IMR-90 (cell line): ENCODE results near the gene RET. TPM values are rescaled to one million over a fixed set of nuclear protein-coding genes. Genes with fewer than 3 reads are reported as not detected.

Experiments used
- ATAC-seq: fragments of 200-7000 bp; cut with Tn5 transposase; 2 replicates; pipeline ENCODE4 v1.9.1; 2020; ENCODE audit warnings: low read depth, mild to moderate bottlenecking, moderate library complexity
- BruUV-seq: library from RNA; stranded (reverse); fragments of 400-500 nt; replicated peaks from 2 replicates; lab custom pipeline; 2021; lab: Mats Ljungman, UMichigan
- CTCF ChIA-PET: fragments of 300-600 bp; formaldehyde crosslinking; extraction: SDS; loops from one replicate; lab custom pipeline; 2021; ENCODE audit warnings: antibody characterized with exemption; lab: Yijun Ruan, JAX
- POLR2A ChIA-PET: fragments of 300-600 bp; sonication (Branson Sonifier 250); formaldehyde crosslinking; loops from one replicate; lab custom pipeline; 2022; ENCODE audit warnings: antibody characterized with exemption; ENCODE audit not compliant: unreplicated experiment; lab: Charles Lee
- DNase-seq: peaks from one replicate; pipeline ENCODE4 v3.0.0; 2013
- H2AFZ ChIP-seq: replicated peaks from 2 replicates; pipeline ENCODE3; 2013; ENCODE audit warnings: low read length, mild to moderate bottlenecking; ENCODE audit not compliant: poor library complexity
- H2AK5ac ChIP-seq: 2 replicates; pipeline ENCODE4 v1.6.1; 2013; ENCODE audit warnings: low read depth, low read length, inconsistent platforms
- H2AK9ac ChIP-seq: replicated peaks from 2 replicates; pipeline ENCODE3; 2013; ENCODE audit warnings: mild to moderate bottlenecking, low read depth, low read length, moderate library complexity; ENCODE audit not compliant: poor library complexity
- H2BK120ac ChIP-seq: 2 replicates; pipeline ENCODE4 v1.6.1; 2013; ENCODE audit warnings: low read depth, low read length, inconsistent platforms
- H2BK15ac ChIP-seq: 3 replicates; pipeline ENCODE4 v1.6.1; 2013; ENCODE audit warnings: low read depth, low read length, inconsistent platforms
- H2BK20ac ChIP-seq: 2 replicates; pipeline ENCODE4 v1.6.1; 2013; ENCODE audit warnings: low read depth, mild to moderate bottlenecking, inconsistent platforms, low read length, moderate library complexity
- H2BK5ac ChIP-seq: 2 replicates; pipeline ENCODE4 v1.6.1; 2013; ENCODE audit warnings: mild to moderate bottlenecking, low read depth, low read length, inconsistent platforms; ENCODE audit not compliant: poor library complexity, severe bottlenecking
- H3K14ac ChIP-seq: replicated peaks from 2 replicates; pipeline ENCODE4 v1.6.1; 2013; ENCODE audit warnings: low read depth, low read length, inconsistent platforms
- H3K18ac ChIP-seq: 2 replicates; pipeline ENCODE4 v1.6.1; 2013; ENCODE audit warnings: low read depth, low read length, control low read depth
- H3K23ac ChIP-seq: 2 replicates; pipeline ENCODE4 v1.6.1; 2013; ENCODE audit warnings: low read depth, low read length, inconsistent platforms
- H3K27ac ChIP-seq: 2 replicates; pipeline ENCODE4 v1.5.1; 2013; ENCODE audit warnings: mild to moderate bottlenecking, control low read depth, low read length; ENCODE audit not compliant: insufficient read depth
- H3K27me3 ChIP-seq: 2 replicates; pipeline ENCODE4 v1.6.1; 2013; ENCODE audit warnings: low read length; ENCODE audit not compliant: control insufficient read depth, insufficient read depth
- H3K36me3 ChIP-seq: 2 replicates; pipeline ENCODE4 v1.6.1; 2013; ENCODE audit warnings: low read length, mixed read lengths; ENCODE audit not compliant: control insufficient read depth, insufficient read depth
- H3K4ac ChIP-seq: 2 replicates; pipeline ENCODE4 v1.6.1; 2013; ENCODE audit warnings: low read depth, low read length, inconsistent platforms
- H3K4me1 ChIP-seq: 2 replicates; pipeline ENCODE4 v1.6.1; 2013; ENCODE audit warnings: low read length, mixed read lengths; ENCODE audit not compliant: control insufficient read depth, insufficient read depth
- H3K4me2 ChIP-seq: 2 replicates; pipeline ENCODE4 v1.6.1; 2013; ENCODE audit warnings: low read depth, mild to moderate bottlenecking, control low read depth, low read length, moderate library complexity
- H3K4me3 ChIP-seq: 2 replicates; pipeline ENCODE4 v1.5.1; 2013; ENCODE audit warnings: low read depth, mild to moderate bottlenecking, control low read depth, low read length, moderate library complexity; ENCODE audit not compliant: insufficient read depth
- H3K56ac ChIP-seq: 2 replicates; pipeline ENCODE4 v1.6.1; 2013; ENCODE audit warnings: low read length, inconsistent platforms; ENCODE audit not compliant: insufficient read depth; ENCODE audit errors: extremely low read depth
- H3K79me1 ChIP-seq, 2 experiments: 2 replicates each; pipeline ENCODE4 v1.6.1; 2013; ENCODE audit warnings: low read length in 2 of 2, inconsistent platforms in 1 of 2, low read depth in 1 of 2
- H3K9ac ChIP-seq: 2 replicates; pipeline ENCODE4 v1.6.1; 2013; ENCODE audit warnings: low read depth, low read length, control low read depth
- H3K9me1 ChIP-seq: 2 replicates; pipeline ENCODE4 v1.6.1; 2013; ENCODE audit warnings: low read length, inconsistent platforms; ENCODE audit not compliant: insufficient read depth
- H3K9me3 ChIP-seq: 2 replicates; pipeline ENCODE4 v1.6.1; 2013; ENCODE audit warnings: low read length; ENCODE audit not compliant: control insufficient read depth, insufficient read depth
- H4K20me1 ChIP-seq: 2 replicates; pipeline ENCODE4 v1.6.1; 2013; ENCODE audit warnings: low read length, inconsistent platforms; ENCODE audit not compliant: insufficient read depth
- H4K5ac ChIP-seq: 2 replicates; pipeline ENCODE4 v1.6.1; 2013; ENCODE audit warnings: mild to moderate bottlenecking, low read depth, low read length, control low read depth
- H4K8ac ChIP-seq, 2 experiments: 2 replicates each; pipeline ENCODE4 v1.6.1; 2013; ENCODE audit warnings: low read depth in 2 of 2, low read length in 2 of 2, control low read depth in 1 of 2, inconsistent platforms in 1 of 2
- H4K91ac ChIP-seq: 2 replicates; pipeline ENCODE4 v1.6.1; 2013; ENCODE audit warnings: low read depth, low read length, inconsistent platforms; ENCODE audit not compliant: insufficient read depth
- BHLHE40 ChIP-seq: fragments of 150-350 bp; IDR thresholded peaks from 2 replicates; pipeline ENCODE4 v1.6.1; 2016; ENCODE audit warnings: mild to moderate bottlenecking, low read depth, low read length
- CEBPB ChIP-seq: IDR thresholded peaks from 2 replicates; pipeline ENCODE4 v1.6.1; 2012; ENCODE audit warnings: low read depth, low read length, improper control_type of control experiment
- CHD1 ChIP-seq: IDR thresholded peaks from 2 replicates; pipeline ENCODE4 v1.6.1; 2012; ENCODE audit warnings: low read depth, low read length, improper control_type of control experiment
- CTCF ChIP-seq: conservative IDR thresholded peaks from 2 replicates; pipeline ENCODE4 v1.5.1; 2012; ENCODE audit warnings: mild to moderate bottlenecking, low read depth, low read length, improper control_type of control experiment
- ELK1 ChIP-seq: fragments of 150-350 bp; IDR thresholded peaks from 2 replicates; pipeline ENCODE4 v1.6.1; 2016; ENCODE audit warnings: low read depth, mild to moderate bottlenecking, low read length, moderate library complexity, borderline replicate concordance
- FOS ChIP-seq: fragments of 150-350 bp; IDR thresholded peaks from 2 replicates; pipeline ENCODE4 v1.6.1; 2016; ENCODE audit warnings: low read depth, low read length
- MAFK ChIP-seq: IDR thresholded peaks from 2 replicates; pipeline ENCODE4 v1.6.1; 2012; ENCODE audit warnings: low read depth, low read length, improper control_type of control experiment
- MAZ ChIP-seq: IDR thresholded peaks from 2 replicates; pipeline ENCODE4 v1.6.1; 2012; ENCODE audit warnings: low read depth, mild to moderate bottlenecking, low read length, improper control_type of control experiment, moderate library complexity, borderline replicate concordance
- MXI1 ChIP-seq: IDR thresholded peaks from 2 replicates; pipeline ENCODE4 v1.6.1; 2012; ENCODE audit warnings: low read depth, mild to moderate bottlenecking, low read length, moderate library complexity, borderline replicate concordance
- NFE2L2 ChIP-seq: fragments of 150-350 bp; IDR thresholded peaks from 2 replicates; pipeline ENCODE4 v1.6.1; 2016; ENCODE audit warnings: low read depth, mild to moderate bottlenecking, low read length
- POLR2A ChIP-seq: IDR thresholded peaks from 2 replicates; pipeline ENCODE4 v1.6.1; 2012; ENCODE audit warnings: mild to moderate bottlenecking, low read depth, low read length
- RAD21 ChIP-seq: IDR thresholded peaks from 2 replicates; pipeline ENCODE4 v1.6.1; 2012; ENCODE audit warnings: low read length, improper control_type of control experiment
- RCOR1 ChIP-seq: IDR thresholded peaks from 2 replicates; pipeline ENCODE4 v1.6.1; 2012; ENCODE audit warnings: mild to moderate bottlenecking, low read length, improper control_type of control experiment; ENCODE audit not compliant: insufficient replicate concordance
- RFX5 ChIP-seq: IDR thresholded peaks from 2 replicates; pipeline ENCODE4 v1.8.0; 2012; ENCODE audit warnings: low read depth, mild to moderate bottlenecking, low read length, moderate library complexity
- SMC3 ChIP-seq: fragments of 150-350 bp; IDR thresholded peaks from 2 replicates; pipeline ENCODE4 v1.6.1; 2016; ENCODE audit warnings: low read depth, mild to moderate bottlenecking, antibody characterized with exemption, low read length, moderate library complexity
- USF2 ChIP-seq: fragments of 150-350 bp; IDR thresholded peaks from 2 replicates; pipeline ENCODE4 v1.6.1; 2017; ENCODE audit warnings: mild to moderate bottlenecking, antibody characterized with exemption, low read length, low read depth
- WGBS, 2 experiments: methylation state at CpG; one replicate each; pipeline versions ENCODE4 v1.1.5 to v1.1.7; 2013; ENCODE audit warnings: missing lambda C conversion rate in 2 of 2; ENCODE audit not compliant: insufficient read length in 1 of 2; ENCODE audit errors: extremely low coverage in 2 of 2; 5-methylcytosine and 5-hydroxymethylcytosine counted together
- dilution Hi-C: fragments of 300-500 bp; cut with HindIII; formaldehyde crosslinking; loops from one replicate; pipeline ENCODE4 v1.14.3; 2018; ENCODE audit warnings: low sequenced_read_pairs; ENCODE audit not compliant: unreplicated experiment
- in situ Hi-C: fragments of 300-500 bp; cut with MboI; formaldehyde crosslinking; loops from 3 replicates; pipeline ENCODE4 v1.14.3; 2019; ENCODE audit warnings: low sequenced_read_pairs, inconsistent platforms, mixed read lengths
- intact Hi-C: fragments of 100-400 bp; cut with micrococcal nuclease; formaldehyde crosslinking; loops from 2 replicates; pipeline ENCODE4 v1.10.0; 2022
- polyA plus RNA-seq, 3 experiments: library from polyadenylated mRNA; depleted of rRNA; stranded (reverse); fragments of >200 nt; gene quantifications; 2 replicates each; pipeline ENCODE4 v1.2.3, GENCODE V29; 2012; ENCODE audit warnings: low replicate concordance in 1 of 3
- total RNA-seq: library from RNA; depleted of rRNA; stranded (reverse); fragments of >200 nt; gene quantifications from 2 replicates; pipeline ENCODE4 v1.2.3, GENCODE V29; 2012

Gene RET
- total and polyA plus RNA-seq, 2 of the 4 experiments (the other 2 are of a cell fraction): 0.10 to 0.18 TPM

GRCh38 chr10:43065761-43066160 is 11.1 kb upstream of the RET start:
- ChIA-PET CTCF (no interaction called here), POLR2A (no interaction called here)
- intact Hi-C loops: no loop called here
- Histone ChIP-seq H2AK5ac (no peak overlapping the region), H2AK9ac (no peak overlapping the region), H3K4ac (no peak overlapping the region), H3K9me3 (no peaks in the 10 kb centered on the region), H3K4me1 (no peaks in the 10 kb centered on the region), H3K18ac (no peak overlapping the region), H3K27me3 (peaks cover 25% of the 10 kb centered on the region), H3K4me2 (no peak overlapping the region), H3K79me1 (no peaks in the 10 kb centered on the region), H3K36me3 (no peaks in the 10 kb centered on the region), H4K91ac (no peak overlapping the region), H3K14ac (no peak overlapping the region), H3K56ac (no peak overlapping the region), H3K9me1 (no peaks in the 10 kb centered on the region), H3K4me3 (no peak overlapping the region), H3K23ac (no peak overlapping the region), H2BK5ac (no peak overlapping the region), H3K27ac (no peak overlapping the region), H4K20me1 (no peaks in the 10 kb centered on the region), H2AFZ (no peak overlapping the region), H4K5ac (no peak overlapping the region), H3K9ac (no peak overlapping the region), H4K8ac (no peak overlapping the region), H2BK20ac (no peak overlapping the region), H2BK120ac (no peak overlapping the region), H2BK15ac (no peak overlapping the region)
- dilution Hi-C loops: no loop called here
- WGBS, 2 experiments: 86% methylated on average over 2 of the region's 6 CpGs; no CpG with 5 or more reads in 1 of the 2 experiments
- in situ Hi-C loops: loop anchor here (25.0 kb wide), 1 partner anchor 178 kb away; no protein-coding TSS in a partner anchor
- BruUV-seq: no TSS peak
- ATAC-seq (no peak), DNase-seq (no peak)
- TF ChIP-seq CTCF (no peak), RCOR1 (no peak), CEBPB (no peak), CHD1 (no peak), FOS (no peak), NFE2L2 (no peak), MAFK (no peak), SMC3 (no peak), MAZ (no peak), MXI1 (no peak), RAD21 (no peak), ELK1 (no peak), BHLHE40 (no peak), RFX5 (no peak), POLR2A (no peak), USF2 (no peak)
